GM19099 (cell line): Measurements from ENCODE around the gene SIRPA.

ENCODE experiments used
- POLR2A ChIP-seq: IDR thresholded peaks from 3 replicates; pipeline ENCODE4 v1.6.1; 2011; ENCODE audit warnings: low read depth; ENCODE audit not compliant: insufficient read length; ENCODE audit errors: extremely low read depth

Gene SIRPA

GRCh38 chr20:1894951-1895673 lies at the start of gene SIRPA:
Gene SIRPA, plus strand, starts transcription at chr20:1895407. Its CDS starts 41 bp downstream, at chr20:1895448.
- TF ChIP-seq POLR2A = no peak

- TF ChIP-seq POLR2A = no peak
Measured at GRCh38 chr20:1845701-1846100, 49.5 kb upstream of the SIRPA start.

GRCh38 chr20:1846341-1846740 lies 48.9 kb upstream of the SIRPA start:
- no peak for TF ChIP-seq POLR2A

- TF ChIP-seq POLR2A = no peak
Measured at GRCh38 chr20:1846876-1847275, 48.3 kb upstream of the SIRPA start.

GRCh38 chr20:1847780-1848179 lies 47.4 kb upstream of the SIRPA start:
- no peak for TF ChIP-seq POLR2A

GRCh38 chr20:1848373-1848772 lies 46.8 kb upstream of the SIRPA start:
- TF ChIP-seq POLR2A = no peak

GRCh38 chr20:1851396-1851795 lies 43.8 kb upstream of the SIRPA start:
- TF ChIP-seq POLR2A = no peak

GRCh38 chr20:1853473-1853872 lies 41.7 kb upstream of the SIRPA start:
- TF ChIP-seq POLR2A = no peak

GRCh38 chr20:1854246-1854645 lies 41.0 kb upstream of the SIRPA start:
- no peak for TF ChIP-seq POLR2A

- no peak for TF ChIP-seq POLR2A
Measured at GRCh38 chr20:1855109-1855508, 40.1 kb upstream of the SIRPA start.

GRCh38 chr20:1855690-1856089 lies 39.5 kb upstream of the SIRPA start:
- no peak for TF ChIP-seq POLR2A

- TF ChIP-seq POLR2A = no peak
Measured at GRCh38 chr20:1856424-1856823, 38.8 kb upstream of the SIRPA start.

GRCh38 chr20:1857466-1857865 lies 37.7 kb upstream of the SIRPA start:
- TF ChIP-seq POLR2A = no peak

- TF ChIP-seq POLR2A = no peak
Measured at GRCh38 chr20:1858871-1859270, 36.3 kb upstream of the SIRPA start.

GRCh38 chr20:1860446-1860845 lies 34.8 kb upstream of the SIRPA start:
- no peak for TF ChIP-seq POLR2A

- TF ChIP-seq POLR2A = no peak
Measured at GRCh38 chr20:1861347-1861976, 33.7 kb upstream of the SIRPA start.

- TF ChIP-seq POLR2A = no peak
Measured at GRCh38 chr20:1861996-1862662, 33.1 kb upstream of the SIRPA start.

GRCh38 chr20:1862663-1863053 lies 32.5 kb upstream of the SIRPA start:
- no peak for TF ChIP-seq POLR2A
